GM10847 (cell line): ENCODE data around the gene MMEL1.

Source experiments
- POLR2A ChIP-seq: IDR thresholded peaks from 2 replicates; pipeline ENCODE4 v1.6.1; 2011; ENCODE audit not compliant: insufficient read length; ENCODE audit errors: extremely low read depth

MMEL1 gene

DNA sequence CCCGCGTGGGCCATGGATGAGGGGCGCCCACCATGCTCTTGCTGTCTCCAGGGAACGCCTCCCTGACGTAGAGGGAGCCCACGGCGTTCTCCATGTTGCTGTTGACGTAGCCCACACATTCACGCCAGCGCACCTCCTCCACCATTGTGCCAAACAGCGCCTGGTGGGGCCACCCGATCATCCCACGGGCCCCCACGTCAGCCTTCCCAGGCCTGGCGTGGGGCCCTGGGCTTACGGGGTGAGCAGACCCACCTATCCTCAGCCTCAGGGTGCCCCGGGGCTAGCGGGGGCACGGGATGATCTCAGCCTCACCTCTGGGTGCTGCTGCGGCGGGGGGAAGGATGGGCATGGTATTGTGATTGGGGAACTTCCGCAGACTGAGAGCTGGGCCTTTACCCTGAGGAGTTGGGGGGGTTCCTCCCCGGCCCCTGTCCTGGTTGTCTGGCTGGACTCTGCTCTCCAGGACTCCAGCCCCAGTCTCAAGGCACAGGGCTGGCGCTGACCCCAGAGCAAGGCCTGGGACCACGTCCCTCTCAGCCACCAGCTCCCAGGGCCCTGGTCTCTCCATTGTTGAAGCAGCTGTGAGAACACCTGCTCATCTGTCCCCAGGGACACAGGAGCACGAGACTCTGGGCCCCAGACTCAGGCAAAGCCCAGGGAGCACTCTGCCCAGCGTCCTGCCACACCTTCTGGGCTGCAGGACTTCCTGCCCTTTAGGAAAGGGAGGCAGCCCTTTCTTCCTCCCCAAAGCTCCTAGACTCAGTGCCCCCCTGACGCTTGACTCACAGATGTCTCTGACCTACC, 36.1 kb downstream of the MMEL1 start:
- no peak for TF ChIP-seq POLR2A

DNA sequence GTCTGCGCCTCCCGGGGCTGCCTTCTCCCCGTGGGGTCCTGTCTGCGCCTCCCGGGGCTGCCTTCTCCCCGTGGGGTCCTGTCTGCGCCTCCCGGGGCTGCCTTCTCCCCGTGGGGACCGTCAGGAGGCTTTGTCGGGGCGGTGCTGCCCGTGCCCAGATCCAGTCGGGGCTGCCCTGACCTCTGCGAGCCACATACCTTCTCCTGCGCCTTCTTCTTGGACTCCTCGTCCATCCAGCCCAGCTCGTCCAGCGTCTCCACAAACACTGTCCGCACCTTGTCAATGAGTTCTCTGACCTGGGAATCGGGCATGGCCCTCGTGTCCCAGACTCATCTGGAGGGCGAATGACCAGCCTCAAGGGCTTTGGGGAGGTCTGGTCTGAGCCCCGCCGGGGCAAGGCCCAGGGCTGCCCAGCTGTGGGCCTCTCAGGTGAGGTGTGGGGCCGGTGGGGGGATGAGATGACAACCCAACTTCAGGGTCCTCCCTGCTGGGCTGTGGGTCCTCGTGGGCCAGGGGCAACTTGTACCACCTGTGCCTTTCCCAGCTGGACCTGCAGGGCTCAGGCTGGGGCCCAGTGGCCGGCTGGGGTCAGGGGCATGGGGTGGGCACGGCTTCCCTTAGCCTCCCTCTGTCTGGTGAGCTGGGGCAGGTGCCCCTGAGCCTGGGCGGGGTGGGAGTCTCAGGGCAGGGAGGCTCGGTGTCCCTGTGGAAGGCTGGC, 36.8 kb downstream of the MMEL1 start:
- TF ChIP-seq POLR2A: no peak

DNA sequence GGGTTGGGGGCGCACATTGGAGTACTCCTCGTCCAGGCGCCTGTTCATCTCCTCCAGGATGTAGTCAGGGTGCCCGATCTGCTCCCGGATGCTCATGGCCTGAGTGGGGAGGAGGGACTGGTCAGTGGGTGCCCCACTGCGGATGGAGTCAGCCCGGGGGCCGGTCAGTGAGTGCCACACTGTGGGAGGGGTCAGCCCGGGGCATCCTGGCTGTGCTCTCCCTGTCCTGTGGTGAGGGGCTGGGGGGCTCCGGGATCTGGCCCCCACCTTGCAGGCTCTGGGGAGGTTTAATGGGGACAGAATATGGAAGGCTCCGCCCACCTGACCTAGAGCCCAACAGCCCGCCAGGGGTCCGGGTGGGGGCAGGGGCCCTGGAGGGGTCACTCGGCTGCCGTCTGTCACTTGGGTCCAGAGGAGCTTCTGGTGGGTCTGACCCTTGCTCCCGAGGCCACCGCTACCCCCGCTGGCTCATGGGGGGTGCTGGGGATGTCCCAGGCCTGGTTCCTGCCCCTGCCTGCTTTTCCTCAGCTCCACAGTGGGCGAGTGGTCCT, 37.5 kb downstream of the MMEL1 start:
- no peak for TF ChIP-seq POLR2A

DNA sequence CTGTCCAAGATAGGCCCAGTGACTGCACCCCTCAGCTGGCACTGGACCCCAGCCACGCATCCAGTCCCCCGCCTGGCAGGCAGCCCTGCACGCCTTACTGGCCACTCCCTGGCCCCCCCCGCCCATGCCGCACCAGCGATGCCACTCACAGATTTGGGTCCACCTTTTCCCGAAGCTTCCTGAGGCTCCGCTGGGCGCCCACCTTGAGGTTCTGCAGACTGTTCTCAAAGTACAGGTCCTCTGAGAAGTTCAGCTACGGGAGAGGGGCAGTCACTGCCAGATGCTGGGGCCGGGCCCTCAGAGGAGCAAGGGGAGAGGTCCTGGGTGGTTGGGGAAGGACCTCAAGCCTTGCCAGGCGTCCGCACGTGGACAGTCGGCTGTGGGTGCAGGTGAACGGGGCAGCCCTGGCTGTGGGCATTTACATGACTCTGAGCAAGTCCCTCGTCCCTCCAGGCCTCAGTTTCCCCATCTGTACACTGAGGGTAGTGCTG, 38.1 kb downstream of the MMEL1 start:
- no peak for TF ChIP-seq POLR2A

DNA sequence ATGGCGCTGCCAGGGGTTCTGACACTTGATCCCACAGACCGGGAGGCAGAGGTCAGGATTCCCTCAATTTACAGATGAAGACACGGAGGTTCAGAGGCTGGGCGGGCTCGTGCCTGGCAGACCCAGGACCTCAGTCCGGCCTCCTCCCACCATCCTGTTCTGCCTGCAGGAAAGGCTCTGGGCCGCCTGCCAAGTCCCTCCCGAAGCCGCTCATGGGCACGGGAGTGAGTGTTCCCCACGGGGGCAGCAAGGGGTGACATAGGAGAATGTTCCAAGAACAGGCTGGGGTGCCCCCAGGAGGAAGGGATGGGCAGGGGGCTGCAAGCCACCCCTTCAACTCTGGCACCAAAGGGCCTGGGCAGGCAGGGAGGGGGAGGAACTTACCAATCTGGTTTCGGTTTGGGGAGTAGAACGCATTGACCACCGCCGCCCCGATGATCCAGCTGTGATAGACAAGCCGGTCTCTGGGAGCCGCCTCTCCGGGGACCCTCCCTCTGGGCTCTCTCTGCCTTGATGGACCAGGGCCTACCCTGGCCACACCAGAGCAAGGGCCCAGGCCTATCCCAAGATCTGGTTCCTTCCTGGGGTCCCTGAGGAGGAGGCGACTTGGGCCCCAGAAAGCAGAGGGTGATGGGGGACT, 38.7 kb downstream of the MMEL1 start:
- no peak for TF ChIP-seq POLR2A

DNA sequence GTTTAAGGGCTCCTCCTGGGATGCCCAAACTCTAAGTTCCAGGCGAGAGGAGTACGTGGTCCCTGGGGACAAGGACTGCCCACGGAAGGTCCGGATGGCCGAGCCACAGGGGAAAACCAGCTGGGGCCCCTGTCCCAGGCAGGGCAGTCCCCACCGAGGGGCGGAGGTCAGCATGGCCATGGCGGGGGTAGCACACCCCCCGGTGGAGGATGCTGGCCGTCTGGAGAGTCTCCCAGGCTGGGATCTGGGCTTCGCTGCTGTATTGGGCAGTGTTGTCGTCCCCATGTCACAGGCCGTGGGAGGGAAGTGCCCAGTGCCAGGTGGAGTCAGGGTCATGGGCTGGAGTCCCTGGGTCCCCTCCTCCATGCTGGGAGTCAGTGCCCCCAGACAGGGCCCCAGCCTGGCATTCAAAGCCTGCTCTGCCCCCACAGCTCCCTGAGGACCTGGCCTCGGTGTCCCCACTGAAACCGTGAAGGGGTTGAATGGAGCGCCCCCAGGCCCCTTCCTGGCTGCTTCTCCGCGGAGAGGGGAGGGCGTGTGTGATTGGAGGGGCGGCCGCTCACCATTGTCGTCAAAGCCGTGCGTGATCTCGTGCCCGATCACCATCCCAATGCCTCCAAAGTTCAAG, 39.5 kb downstream of the MMEL1 start:
- TF ChIP-seq POLR2A: no peak

DNA sequence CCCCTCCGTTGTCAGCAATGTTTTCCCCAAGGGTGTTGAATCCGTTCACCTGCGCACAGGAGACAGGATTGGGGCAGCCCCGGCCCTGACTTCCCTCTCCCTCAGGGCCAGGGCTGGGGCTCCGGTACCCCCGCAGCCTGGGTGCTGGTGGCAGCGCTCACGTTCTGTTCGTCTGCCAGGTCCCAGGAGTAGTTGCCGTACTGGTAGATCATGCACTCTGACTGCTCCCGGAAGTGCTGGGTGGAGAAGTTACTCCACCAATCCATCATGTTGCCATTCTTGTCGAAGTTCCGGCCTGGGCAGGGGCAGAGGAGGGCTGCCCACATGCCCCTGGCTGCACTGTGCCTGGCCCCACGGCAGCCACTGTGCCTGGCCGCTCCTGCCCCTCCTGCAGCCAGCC, 40.1 kb downstream of the MMEL1 start:
- TF ChIP-seq POLR2A: no peak

DNA sequence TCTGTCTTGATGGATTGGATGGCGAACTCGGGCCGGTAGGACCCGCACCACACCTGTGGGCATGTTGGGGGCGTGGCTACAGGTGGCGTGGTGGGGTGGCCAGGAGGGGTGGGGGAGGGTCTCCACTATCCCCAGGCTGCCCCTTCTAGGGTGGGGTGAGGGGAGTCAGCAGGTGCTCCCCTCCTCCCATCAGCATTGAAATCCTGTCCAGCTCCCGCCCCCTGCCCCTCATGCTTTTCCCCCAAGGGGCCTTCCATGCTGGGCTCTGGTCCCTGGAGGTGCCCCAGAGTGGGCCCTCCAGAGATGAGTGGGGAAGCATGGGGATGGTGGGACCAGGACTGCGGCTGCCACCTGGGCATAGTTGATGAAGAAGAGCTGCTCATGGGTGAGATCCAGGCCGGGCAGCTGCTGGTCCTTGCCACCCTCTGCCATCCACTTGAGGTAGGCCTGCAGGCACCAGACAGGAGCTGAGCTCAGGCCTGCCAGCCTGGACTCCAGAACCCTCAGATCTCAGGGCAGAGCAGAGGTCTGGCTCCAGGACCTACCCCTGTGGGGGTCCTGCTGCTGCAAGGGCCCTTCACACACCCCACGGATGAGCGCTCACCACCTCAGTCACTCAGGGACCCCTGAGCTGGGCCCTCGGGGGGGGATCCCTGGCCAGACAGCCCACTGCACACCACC, 41.1 kb downstream of the MMEL1 start:
- TF ChIP-seq POLR2A: no peak

DNA sequence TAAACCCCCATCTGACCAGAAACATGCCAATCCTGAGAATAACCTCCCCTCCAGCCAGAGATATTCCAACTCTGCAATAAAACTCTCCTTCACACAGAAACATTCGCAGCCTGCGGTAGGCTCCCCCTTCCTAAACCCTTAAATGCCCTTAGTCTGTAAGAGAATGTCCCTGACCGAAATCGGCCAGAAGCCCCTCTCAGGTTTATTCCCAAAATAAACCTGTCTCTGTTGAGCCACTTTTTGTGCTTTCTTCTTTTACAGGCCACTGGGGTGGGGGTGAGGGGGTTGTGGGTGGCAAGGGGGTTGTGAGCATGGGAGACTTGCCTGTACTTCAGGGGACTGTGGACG, 41.6 kb downstream of the MMEL1 start:
- no peak for TF ChIP-seq POLR2A

DNA sequence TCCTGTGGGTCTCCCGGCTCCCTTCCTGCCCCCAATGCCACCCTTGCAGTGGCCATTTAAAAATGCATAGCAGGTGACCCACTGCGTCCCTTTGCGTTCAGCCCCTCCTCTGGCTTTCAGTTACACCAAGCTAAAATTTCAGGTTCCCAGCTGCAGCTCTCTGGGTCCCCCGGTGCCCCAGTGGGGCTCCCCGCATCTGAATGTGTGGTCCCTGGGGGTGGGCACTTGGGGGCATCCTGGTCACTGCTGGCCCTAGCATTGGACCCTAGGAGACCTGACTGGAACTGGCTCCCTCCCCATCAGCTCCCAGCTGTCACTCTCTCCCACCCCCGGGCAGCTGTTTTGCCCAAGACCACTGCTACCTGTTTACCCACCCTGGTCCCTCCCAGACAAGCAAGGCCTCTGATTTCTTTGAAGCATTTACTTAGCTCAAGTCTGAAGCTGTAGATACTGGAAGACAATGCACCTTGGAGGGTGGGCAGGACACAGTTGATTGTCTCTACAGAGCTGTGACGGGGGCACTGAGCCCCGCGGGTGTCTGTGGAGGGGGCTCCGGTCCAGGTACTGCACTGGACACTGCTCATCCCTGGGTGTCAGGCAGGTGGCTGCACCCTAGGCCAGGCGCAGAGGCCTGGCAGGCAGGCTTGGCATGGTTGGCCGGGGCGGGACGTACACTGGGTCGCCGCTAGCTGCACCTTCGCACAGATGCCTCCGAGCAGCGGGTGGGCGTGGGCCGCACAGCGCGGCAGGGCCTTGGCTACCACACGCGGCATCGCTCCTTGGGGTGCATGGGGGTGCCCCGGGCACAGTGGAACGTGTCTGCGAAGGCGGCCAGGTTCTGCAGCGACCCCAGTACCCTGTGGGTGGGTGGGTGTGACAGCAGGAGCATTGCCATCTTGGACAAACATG, 42.3 kb downstream of the MMEL1 start:
- no peak for TF ChIP-seq POLR2A

DNA sequence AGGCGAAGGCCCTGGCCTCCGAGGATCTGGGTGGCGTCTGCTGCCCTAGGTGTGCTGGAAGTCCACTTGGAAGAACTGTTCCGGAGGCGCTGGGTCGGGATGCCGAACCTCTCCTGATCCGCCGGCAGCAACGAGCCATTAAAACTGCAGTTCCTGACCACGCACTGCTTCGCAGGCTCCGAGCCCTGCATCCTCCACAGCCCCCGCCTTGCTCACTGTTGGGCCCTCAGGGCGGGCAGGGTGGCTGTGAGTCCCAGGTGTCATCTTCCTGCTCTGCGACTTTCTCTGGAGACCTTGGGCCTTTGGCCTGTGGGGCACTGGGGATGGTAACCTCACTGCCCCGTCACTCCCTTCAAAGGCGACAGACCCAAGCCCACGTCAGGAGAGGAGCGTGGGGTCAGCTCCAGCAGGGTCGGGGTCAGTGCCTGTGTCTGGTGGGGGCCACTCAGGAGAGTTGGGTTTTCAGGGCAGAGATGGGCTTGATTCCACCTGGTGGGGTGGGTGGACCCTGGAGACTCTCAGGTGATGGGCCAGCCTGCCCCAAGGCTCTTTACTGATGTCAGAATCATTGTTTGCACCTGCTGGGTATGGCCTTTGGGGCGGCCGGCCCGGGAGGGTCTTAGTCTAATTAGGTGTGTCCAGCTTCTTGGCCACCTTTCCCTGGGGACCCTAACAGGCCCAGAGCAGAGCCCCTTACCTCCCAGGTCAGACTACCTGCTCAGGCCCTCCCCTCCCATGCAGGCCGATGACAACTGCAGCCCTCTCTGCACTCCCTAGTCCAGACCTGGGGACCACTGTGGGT, 43.2 kb downstream of the MMEL1 start:
- TF ChIP-seq POLR2A: no peak

DNA sequence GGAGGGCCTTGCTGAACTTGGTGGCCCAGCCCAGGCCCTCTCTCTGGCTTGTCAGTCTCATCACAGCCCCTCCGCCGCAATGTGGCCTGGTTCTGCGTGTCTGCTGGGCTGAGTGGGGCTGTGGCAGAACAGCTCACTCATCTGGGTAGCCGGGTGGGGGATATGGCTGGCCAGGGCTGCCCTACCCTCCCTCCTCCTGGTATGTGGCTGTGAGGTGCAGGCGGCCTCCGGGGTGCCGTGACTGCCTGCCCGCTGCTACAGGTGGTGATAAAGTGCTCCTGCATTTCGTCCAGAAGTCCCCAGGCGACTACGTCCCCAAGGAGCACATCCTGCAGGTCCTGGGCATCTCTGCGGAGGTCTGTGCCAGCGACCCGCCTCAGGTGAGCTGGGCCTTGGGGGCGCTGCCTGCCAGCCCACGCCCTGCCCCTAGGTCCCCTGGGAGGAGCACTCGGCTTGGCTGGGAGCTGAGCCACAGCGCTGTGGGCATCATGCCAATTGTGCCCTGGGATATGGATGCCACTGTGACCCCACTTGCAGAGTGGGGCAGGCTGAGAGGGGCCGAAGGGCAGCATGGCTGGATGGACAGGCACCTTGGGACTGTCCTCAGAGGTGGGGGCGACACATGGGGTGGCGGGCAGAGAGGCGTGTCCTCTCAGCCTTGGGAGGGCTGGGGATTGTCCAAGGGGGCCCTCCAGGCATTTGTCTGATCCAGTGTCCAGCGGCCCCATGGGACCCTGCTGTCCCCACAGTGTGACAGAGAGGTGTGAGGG, 44.0 kb downstream of the MMEL1 start:
- TF ChIP-seq POLR2A: no peak
